H9 (cell line): ENCODE results near the gene LRIT3. TPM values are rescaled to one million over a fixed set of nuclear protein-coding genes. Genes with fewer than 3 reads are reported as not detected.

ENCODE experiments used
- DNase-seq: peaks from one replicate; pipeline ENCODE4 v3.0.0-alpha.2; 2017
- H2AFZ ChIP-seq: one replicate; pipeline ENCODE4 v1.6.1; 2013; ENCODE audit warnings: mild to moderate bottlenecking, low read length, control low read depth, moderate library complexity
- H2AK5ac ChIP-seq: 2 replicates; pipeline ENCODE4 v1.6.1; 2013; ENCODE audit warnings: low read length, control low read depth, mixed read lengths; ENCODE audit not compliant: insufficient read length
- H2BK120ac ChIP-seq: one replicate; pipeline ENCODE4 v1.6.1; 2013; ENCODE audit warnings: low read depth, mild to moderate bottlenecking, low read length, control low read depth, inconsistent platforms; ENCODE audit not compliant: poor library complexity, severe bottlenecking
- H2BK12ac ChIP-seq: 2 replicates; pipeline ENCODE4 v1.6.1; 2013; ENCODE audit warnings: low read length, control low read depth, mixed read lengths, low read depth; ENCODE audit not compliant: insufficient read length
- H2BK15ac ChIP-seq: 2 replicates; pipeline ENCODE4 v1.6.1; 2013; ENCODE audit warnings: low read depth, low read length, control low read depth
- H2BK20ac ChIP-seq: one replicate; pipeline ENCODE4 v1.6.1; 2013; ENCODE audit warnings: low read depth, mild to moderate bottlenecking, low read length, control low read depth, inconsistent platforms; ENCODE audit not compliant: poor library complexity, severe bottlenecking
- H2BK5ac ChIP-seq: 2 replicates; pipeline ENCODE4 v1.6.1; 2013; ENCODE audit warnings: low read length, control low read depth, mixed read lengths; ENCODE audit not compliant: insufficient read length
- H3K14ac ChIP-seq: 2 replicates; pipeline ENCODE4 v1.6.1; 2013; ENCODE audit warnings: low read length, control low read depth; ENCODE audit not compliant: insufficient read depth
- H3K18ac ChIP-seq: 2 replicates; pipeline ENCODE4 v1.6.1; 2013; ENCODE audit warnings: low read depth, mild to moderate bottlenecking, mixed read lengths, low read length, control low read depth; ENCODE audit not compliant: insufficient read length
- H3K23ac ChIP-seq: 2 replicates; pipeline ENCODE4 v1.6.1; 2013; ENCODE audit warnings: low read length, control low read depth, mixed read lengths, low read depth; ENCODE audit not compliant: insufficient read length
- H3K23me2 ChIP-seq: 2 replicates; pipeline ENCODE4 v1.6.1; 2013; ENCODE audit warnings: low read depth, mild to moderate bottlenecking, mixed read lengths, low read length, control low read depth; ENCODE audit not compliant: insufficient read length, poor library complexity, severe bottlenecking
- H3K27ac ChIP-seq: 2 replicates; pipeline ENCODE4 v1.5.1; 2013; ENCODE audit warnings: low read length, control low read depth, mixed read lengths, low read depth; ENCODE audit not compliant: insufficient read length
- H3K27me3 ChIP-seq: 2 replicates; pipeline ENCODE4 v1.6.1; 2013; ENCODE audit warnings: low read length, control low read depth, inconsistent platforms; ENCODE audit not compliant: insufficient read depth
- H3K4ac ChIP-seq: 2 replicates; pipeline ENCODE4 v1.6.1; 2013; ENCODE audit warnings: low read depth, mild to moderate bottlenecking, control low read depth, inconsistent platforms, low read length, moderate library complexity
- H3K4me1 ChIP-seq: 2 replicates; pipeline ENCODE4 v1.6.1; 2013; ENCODE audit warnings: low read length, control low read depth, inconsistent platforms; ENCODE audit not compliant: insufficient read depth
- H3K4me2 ChIP-seq: 2 replicates; pipeline ENCODE4 v1.6.1; 2013; ENCODE audit warnings: low read length, control low read depth, mixed read lengths; ENCODE audit not compliant: insufficient read length, insufficient read depth
- H3K56ac ChIP-seq: 2 replicates; pipeline ENCODE4 v1.6.1; 2013; ENCODE audit warnings: low read depth, mild to moderate bottlenecking, mixed read lengths, low read length, control low read depth; ENCODE audit not compliant: insufficient read length
- H3K79me1 ChIP-seq: 2 replicates; pipeline ENCODE4 v1.6.1; 2013; ENCODE audit warnings: low read depth, mild to moderate bottlenecking, moderate library complexity, low read length, control low read depth, inconsistent platforms; ENCODE audit not compliant: insufficient read depth, poor library complexity, severe bottlenecking
- H3K79me2 ChIP-seq: 2 replicates; pipeline ENCODE4 v1.6.1; 2013; ENCODE audit warnings: low read length, control low read depth, inconsistent platforms; ENCODE audit not compliant: insufficient read depth
- H3K9ac ChIP-seq: 2 replicates; pipeline ENCODE4 v1.6.1; 2013; ENCODE audit warnings: low read length, control low read depth, mixed read lengths; ENCODE audit not compliant: insufficient read length; ENCODE audit errors: extremely low read depth
- H3K9me3 ChIP-seq: one replicate; pipeline ENCODE4 v1.6.1; 2013; ENCODE audit warnings: low read depth, low read length, inconsistent platforms; ENCODE audit not compliant: control insufficient read depth
- H3T11ph ChIP-seq: one replicate; pipeline ENCODE4 v1.6.1; 2013; ENCODE audit warnings: mild to moderate bottlenecking, low read length, control low read depth, inconsistent platforms
- H4K20me1 ChIP-seq: one replicate; pipeline ENCODE4 v1.6.1; 2013; ENCODE audit not compliant: control insufficient read depth, insufficient read length, insufficient read depth
- H4K5ac ChIP-seq: 2 replicates; pipeline ENCODE4 v1.6.1; 2013; ENCODE audit warnings: low read depth, mild to moderate bottlenecking, mixed read lengths, low read length, control low read depth; ENCODE audit not compliant: insufficient read length
- H4K8ac ChIP-seq: replicated peaks from 2 replicates; pipeline ENCODE4 v1.6.1; 2013; ENCODE audit warnings: low read length, control low read depth, mixed read lengths, low read depth; ENCODE audit not compliant: insufficient read length
- H4K91ac ChIP-seq: 2 replicates; pipeline ENCODE4 v1.6.1; 2013; ENCODE audit warnings: low read depth, mild to moderate bottlenecking, moderate library complexity, mixed read lengths, low read length, control low read depth; ENCODE audit not compliant: insufficient read length
- H3K27ac Mint-ChIP-seq, 3 experiments: 2 replicates in 2 of 3; 3 replicates in 1 of 3; pipeline ENCODE4 v1.8.0; 2020 to 2021; ENCODE audit warnings: mixed read lengths in 3 of 3, mild to moderate bottlenecking in 1 of 3, moderate library complexity in 1 of 3
- H3K27me3 Mint-ChIP-seq: 2 replicates; pipeline ENCODE4 v1.8.0; 2021; ENCODE audit warnings: low read depth, mild to moderate bottlenecking, moderate library complexity, mixed read lengths
- H3K36me3 Mint-ChIP-seq, 3 experiments: 2 replicates in 2 of 3; 3 replicates in 1 of 3; pipeline ENCODE4 v1.8.0; 2020 to 2021; ENCODE audit warnings: low read depth in 3 of 3, mixed read lengths in 3 of 3; ENCODE audit not compliant: insufficient read depth in 1 of 3
- H3K4me1 Mint-ChIP-seq, 2 experiments: 2 replicates each; pipeline ENCODE4 v1.8.0; 2020; ENCODE audit warnings: mixed read lengths in 2 of 2
- H3K4me3 Mint-ChIP-seq, 2 experiments: 2 replicates in 1 of 2; 3 replicates in 1 of 2; pipeline ENCODE4 v1.8.0; 2020 to 2021; ENCODE audit warnings: mild to moderate bottlenecking in 2 of 2, mixed read lengths in 2 of 2, moderate library complexity in 1 of 2
- H3K9me3 Mint-ChIP-seq, 2 experiments: 2 replicates in 1 of 2; 3 replicates in 1 of 2; pipeline ENCODE4 v1.8.0; 2020; ENCODE audit warnings: mild to moderate bottlenecking in 2 of 2, mixed read lengths in 2 of 2, moderate library complexity in 1 of 2
- WGBS: extraction: QIAGEN DNeasy Blood & Tissue Kit; methylation state at CpG from one replicate; pipeline ENCODE4 v1.1.7; 2013; ENCODE audit warnings: missing lambda C conversion rate, low lambda C conversion rate, mixed read lengths; ENCODE audit not compliant: insufficient read length; ENCODE audit errors: extremely low coverage; 5-methylcytosine and 5-hydroxymethylcytosine counted together
- total RNA-seq: library from RNA; stranded (reverse); gene quantifications from 2 replicates; pipeline ENCODE4 v1.2.1, GENCODE V29; 2021
- TF ChIP-seq, protein P1 (sequence below): fragments of 200-600 bp; sonication (generic); conservative IDR thresholded peaks from 3 replicates; pipeline ENCODE4 v1.8.0; 2021; ENCODE audit warnings: antibody characterized with exemption, mild to moderate bottlenecking

The LRIT3 gene
- total RNA-seq, 1 experiment from 2014 or later = 0.07 TPM

GRCh38 chr4:109914322-109914721, 66.4 kb downstream of the LRIT3 start:
- no peak overlapping the region for H3K23ac ChIP-seq
- no peak overlapping the region for H3K4ac ChIP-seq
- no peak overlapping the region for H3K9ac ChIP-seq
- no peaks in the 10 kb centered on the region for H3K23me2 ChIP-seq
- H4K8ac ChIP-seq = no peak overlapping the region
- no peaks in the 10 kb centered on the region for H3K79me1 ChIP-seq
- H2BK5ac ChIP-seq = no peak overlapping the region
- no peak overlapping the region for H2AK5ac ChIP-seq
- no peak overlapping the region for H3T11ph ChIP-seq
- WGBS = no CpG with 5 or more reads among the region's 3 CpGs
- H3K27me3 ChIP-seq = no peaks in the 10 kb centered on the region
- no peak overlapping the region for H4K5ac ChIP-seq
- no peaks in the 10 kb centered on the region for H3K79me2 ChIP-seq
- no peaks in the 10 kb centered on the region for H4K20me1 ChIP-seq
- no peak overlapping the region; a peak in 1 of 5 replicates for H3K4me3 Mint-ChIP-seq
- no peak overlapping the region for H3K27ac ChIP-seq
- H3K4me1 Mint-ChIP-seq = peaks cover 33 to 39% of the 10 kb centered on the region in 2 experiments
- H3K18ac ChIP-seq = no peak overlapping the region
- TF ChIP-seq, protein P1, sequence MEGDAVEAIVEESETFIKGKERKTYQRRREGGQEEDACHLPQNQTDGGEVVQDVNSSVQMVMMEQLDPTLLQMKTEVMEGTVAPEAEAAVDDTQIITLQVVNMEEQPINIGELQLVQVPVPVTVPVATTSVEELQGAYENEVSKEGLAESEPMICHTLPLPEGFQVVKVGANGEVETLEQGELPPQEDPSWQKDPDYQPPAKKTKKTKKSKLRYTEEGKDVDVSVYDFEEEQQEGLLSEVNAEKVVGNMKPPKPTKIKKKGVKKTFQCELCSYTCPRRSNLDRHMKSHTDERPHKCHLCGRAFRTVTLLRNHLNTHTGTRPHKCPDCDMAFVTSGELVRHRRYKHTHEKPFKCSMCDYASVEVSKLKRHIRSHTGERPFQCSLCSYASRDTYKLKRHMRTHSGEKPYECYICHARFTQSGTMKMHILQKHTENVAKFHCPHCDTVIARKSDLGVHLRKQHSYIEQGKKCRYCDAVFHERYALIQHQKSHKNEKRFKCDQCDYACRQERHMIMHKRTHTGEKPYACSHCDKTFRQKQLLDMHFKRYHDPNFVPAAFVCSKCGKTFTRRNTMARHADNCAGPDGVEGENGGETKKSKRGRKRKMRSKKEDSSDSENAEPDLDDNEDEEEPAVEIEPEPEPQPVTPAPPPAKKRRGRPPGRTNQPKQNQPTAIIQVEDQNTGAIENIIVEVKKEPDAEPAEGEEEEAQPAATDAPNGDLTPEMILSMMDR = no peak
- H4K91ac ChIP-seq = no peak overlapping the region
- H3K27me3 Mint-ChIP-seq = no peaks in the 10 kb centered on the region
- H2BK15ac ChIP-seq = no peak overlapping the region
- no peak overlapping the region for H2BK20ac ChIP-seq
- H3K36me3 Mint-ChIP-seq = no peaks in the 10 kb centered on the region
- H3K4me1 ChIP-seq = peaks cover 13% of the 10 kb centered on the region; the same call in 1 of the 2 replicates
- peak overlapping the region; percentile 24 for H3K4me2 ChIP-seq
- no peak overlapping the region for H3K14ac ChIP-seq
- H2BK120ac ChIP-seq = no peak overlapping the region
- DNase-seq = no peak
- no peak overlapping the region for H2AFZ ChIP-seq
- H2BK12ac ChIP-seq = no peak overlapping the region
- no peaks in the 10 kb centered on the region for H3K9me3 Mint-ChIP-seq
- H3K9me3 ChIP-seq = no peaks in the 10 kb centered on the region
- no peak overlapping the region for H3K27ac Mint-ChIP-seq
- no peak overlapping the region for H3K56ac ChIP-seq
